Measurements from ENCODE around the gene EFCAB13. TPM values are rescaled to one million over a fixed set of nuclear protein-coding genes. Genes with fewer than 3 reads are reported as not detected.

EFCAB13 gene
- total and polyA plus RNA-seq, 4 donors: 0.56 to 21.4 (median 3.6) TPM

GRCh38 chr17:47310186-47310733 lies 13.5 kb upstream of the EFCAB13 start:
- no peak for TF ChIP-seq CTCF (IDR thresholded peaks at IDR 0.05; ENCODE audit: control extremely low read depth, extremely low read depth)
- H3K27me3 ChIP-seq (ENCODE audit: control insufficient read depth in 3 of 3, insufficient read depth in 3 of 3, low read length in 2 of 3): no peaks in the 10 kb centered on the region
- H3K4me1 ChIP-seq (ENCODE audit: control insufficient read depth in 5 of 5, insufficient read depth in 5 of 5, low read length in 5 of 5): peaks cover 0 to 5% (median 0%) of the 10 kb centered on the region in 5 donors
- WGBS, 2 donors: 64 to 69% methylated on average over 4 of the region's 4 CpGs
- no peaks in the 10 kb centered on the region for H3K9me3 ChIP-seq (ENCODE audit: control insufficient read depth in 4 of 4, insufficient read depth in 3 of 4, low read length in 3 of 4)
- no peak overlapping the region for H3K9ac ChIP-seq (ENCODE audit: insufficient read depth in 1 of 2, low read length in 2 of 2)
- H3K36me3 ChIP-seq (ENCODE audit: control insufficient read depth in 4 of 4, insufficient read depth in 4 of 4, low read length in 4 of 4): no peaks in the 10 kb centered on the region
- H3K4me3 ChIP-seq: no peak overlapping the region
- no peak overlapping the region for H3K27ac ChIP-seq (ENCODE audit: low read depth in 1 of 2, low read length in 1 of 2)
- ATAC-seq (ENCODE audit: insufficient read depth, low FRiP score): no peak
- no peak for DNase-seq

- H3K27me3 ChIP-seq (ENCODE audit: control insufficient read depth in 3 of 3, insufficient read depth in 3 of 3, low read length in 2 of 3): no peaks in the 10 kb centered on the region
- H3K4me3 ChIP-seq: no peak overlapping the region
- DNase-seq (no peak), ATAC-seq (ENCODE audit: insufficient read depth, low FRiP score) (no peak)
- H3K9me3 ChIP-seq (ENCODE audit: control insufficient read depth in 4 of 4, insufficient read depth in 3 of 4, low read length in 3 of 4): no peaks in the 10 kb centered on the region
- no peak overlapping the region for H3K27ac ChIP-seq (ENCODE audit: low read depth in 1 of 2, low read length in 1 of 2)
- H3K4me1 ChIP-seq (ENCODE audit: control insufficient read depth in 5 of 5, insufficient read depth in 5 of 5, low read length in 5 of 5): peaks cover 0 to 3% (median 0%) of the 10 kb centered on the region in 5 donors
- H3K9ac ChIP-seq (ENCODE audit: insufficient read depth in 1 of 2, low read length in 2 of 2): no peak overlapping the region
- no peak for TF ChIP-seq CTCF (IDR thresholded peaks at IDR 0.05; ENCODE audit: control extremely low read depth, extremely low read depth)
- H3K36me3 ChIP-seq (ENCODE audit: control insufficient read depth in 4 of 4, insufficient read depth in 4 of 4, low read length in 4 of 4): no peaks in the 10 kb centered on the region
Observed at GRCh38 chr17:47311420-47311819, 12.3 kb upstream of the EFCAB13 start.

- DNase-seq: peak; percentile 36 to 86 (median 82)
- Histone ChIP-seq H3K4me3 (no peak overlapping the region), H3K4me1 (ENCODE audit: control insufficient read depth in 5 of 5, insufficient read depth in 5 of 5, low read length in 5 of 5) (peaks cover 0 to 3% (median 0%) of the 10 kb centered on the region in 5 donors), H3K9ac (ENCODE audit: insufficient read depth in 1 of 2, low read length in 2 of 2) (no peak overlapping the region), H3K27ac (ENCODE audit: low read depth in 1 of 2, low read length in 1 of 2) (no peak overlapping the region), H3K36me3 (ENCODE audit: control insufficient read depth in 4 of 4, insufficient read depth in 4 of 4, low read length in 4 of 4) (no peaks in the 10 kb centered on the region), H3K27me3 (ENCODE audit: control insufficient read depth in 3 of 3, insufficient read depth in 3 of 3, low read length in 2 of 3) (no peaks in the 10 kb centered on the region), H3K9me3 (ENCODE audit: control insufficient read depth in 4 of 4, insufficient read depth in 3 of 4, low read length in 3 of 4) (no peaks in the 10 kb centered on the region)
- ATAC-seq (ENCODE audit: insufficient read depth, low FRiP score): peak; percentile 47
- peak; percentile 85 for TF ChIP-seq CTCF (IDR thresholded peaks at IDR 0.05; ENCODE audit: control extremely low read depth, extremely low read depth)
- 27 to 37% methylated on average over 7 of the region's 7 CpGs for WGBS, 2 donors
Observed at GRCh38 chr17:47315451-47316266, 8.1 kb upstream of the EFCAB13 start.
